ENCODE data around the gene ARHGAP21.
"Not testable (repeated sequence)": the region's sequence is repeated elsewhere in the genome, so short reads cannot be mapped to it uniquely, and the experiment has no call there.

The ARHGAP21 gene

GRCh38 chr10:24625778-24626177 is 97.9 kb downstream of the ARHGAP21 start:
- DNase-seq (ENCODE audit: low read depth in 2 of 2), result no peak

DNA sequence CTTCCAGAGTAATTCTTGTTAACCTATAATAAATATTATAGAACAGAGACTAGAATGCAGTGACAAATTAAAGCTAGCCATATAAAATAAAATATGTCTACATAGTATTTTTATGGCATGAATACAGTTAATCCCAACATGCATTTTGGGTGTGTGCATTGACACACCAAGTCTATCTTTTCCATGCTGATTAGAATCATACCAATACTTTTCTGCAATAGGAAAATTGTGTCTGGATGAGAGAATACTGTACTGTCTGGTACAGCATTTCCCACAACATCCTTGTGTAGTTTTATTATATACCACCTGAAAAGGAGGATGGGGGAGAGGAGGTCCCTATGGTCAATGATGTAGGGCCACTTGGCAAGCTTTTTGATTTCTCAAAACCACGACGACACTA is 100.3 kb downstream of the ARHGAP21 start:
- DNase-seq (ENCODE audit: low read depth in 2 of 2), result no peak

DNA sequence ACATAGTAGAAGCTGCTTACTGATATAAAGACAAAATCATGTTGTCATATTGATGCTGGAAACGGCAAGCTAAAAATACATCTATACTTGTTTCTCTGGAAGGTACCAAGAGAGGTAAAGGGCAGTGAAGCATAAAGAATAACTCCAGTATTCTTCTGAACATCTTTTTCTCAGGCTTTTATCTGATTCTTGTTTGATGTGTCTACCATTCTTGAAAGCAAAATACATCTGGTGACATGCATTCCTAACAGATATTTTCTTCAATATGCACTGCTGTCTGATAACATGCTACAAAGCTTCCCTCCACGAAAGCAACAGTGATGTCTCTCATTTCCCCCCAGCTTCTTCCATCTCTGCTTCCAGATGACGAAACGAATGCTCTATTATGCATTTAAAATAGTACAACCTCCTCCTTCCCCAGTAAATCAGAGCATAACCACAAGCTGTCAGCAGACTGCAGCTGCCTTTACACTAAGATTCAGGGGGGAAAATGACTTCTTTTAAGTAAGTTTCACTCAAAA is 100.8 kb downstream of the ARHGAP21 start:
- DNase-seq (ENCODE audit: low read depth in 2 of 2), result no peak

DNA sequence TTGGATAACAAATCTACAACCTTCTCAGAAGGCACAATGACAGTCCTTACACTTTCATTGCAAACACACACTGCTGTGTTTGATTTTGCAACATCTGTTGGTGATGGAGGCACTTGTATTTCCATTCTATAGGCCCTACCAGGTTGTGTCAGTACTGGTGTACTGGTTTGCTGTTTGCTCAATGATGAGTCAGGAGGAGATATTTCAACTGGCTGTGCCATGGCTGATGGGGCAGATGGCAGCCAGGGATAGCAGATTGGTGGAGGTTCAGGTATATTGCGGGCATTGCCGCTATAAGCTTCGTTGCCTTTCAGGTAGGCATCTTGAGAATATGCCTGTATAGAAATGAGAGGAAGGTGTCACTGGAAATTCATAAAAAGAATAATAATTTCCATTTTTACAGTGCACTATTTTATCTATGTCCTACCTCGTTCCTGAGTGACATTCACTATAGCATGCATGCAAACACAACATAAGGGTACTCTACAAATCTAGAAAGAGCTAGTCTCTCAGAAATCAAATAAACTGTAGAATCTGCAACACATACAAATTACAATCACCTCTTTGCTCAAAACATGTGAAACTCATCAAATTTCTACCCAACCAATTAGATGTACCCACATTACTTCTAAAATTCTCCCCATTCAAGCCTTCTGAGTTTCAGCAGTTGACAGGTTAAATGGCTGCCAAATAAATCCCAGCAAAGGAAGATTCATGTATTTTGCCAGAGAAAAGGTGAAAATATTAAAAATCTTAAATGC is 102.5 kb downstream of the ARHGAP21 start:
- DNase-seq (ENCODE audit: low read depth in 2 of 2), result not testable (repeated sequence)

- not testable (repeated sequence) for DNase-seq (ENCODE audit: low read depth in 2 of 2)
These were observed 103.7 kb downstream of the ARHGAP21 start for GRCh38 chr10:24619994-24620310.

- not testable (repeated sequence) for DNase-seq (ENCODE audit: low read depth in 2 of 2)
These were observed 104.2 kb downstream of the ARHGAP21 start for GRCh38 chr10:24619291-24619993.

DNA sequence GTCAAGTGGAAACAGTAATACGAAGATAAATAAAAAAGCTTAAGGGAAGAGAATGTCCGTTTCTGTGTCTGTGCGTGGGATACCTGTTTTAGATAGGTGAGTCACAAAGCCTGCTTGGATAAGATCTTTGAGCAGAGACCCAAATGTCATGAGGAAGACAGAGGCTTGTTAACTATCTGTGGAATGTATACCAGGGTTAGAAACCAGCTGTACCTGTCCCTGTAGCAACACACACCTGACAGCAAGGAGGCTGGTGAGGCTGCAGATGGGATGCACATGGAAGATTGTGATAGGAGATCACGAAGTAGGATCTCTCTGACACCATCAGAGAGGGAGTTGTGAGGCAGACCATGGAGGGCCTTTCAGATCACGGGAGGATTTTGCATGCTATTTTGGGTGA is 105.3 kb downstream of the ARHGAP21 start:
- no peak for DNase-seq (ENCODE audit: low read depth in 2 of 2)

- no peak for DNase-seq (ENCODE audit: low read depth in 2 of 2)
These were observed 105.8 kb downstream of the ARHGAP21 start for GRCh38 chr10:24617771-24618396.

GRCh38 chr10:24616536-24616935 is 107.2 kb downstream of the ARHGAP21 start:
- no peak for DNase-seq (ENCODE audit: low read depth in 2 of 2)

- DNase-seq (ENCODE audit: low read depth in 2 of 2), result no peak
These were observed 117.7 kb downstream of the ARHGAP21 start for GRCh38 chr10:24606021-24606420.

DNA sequence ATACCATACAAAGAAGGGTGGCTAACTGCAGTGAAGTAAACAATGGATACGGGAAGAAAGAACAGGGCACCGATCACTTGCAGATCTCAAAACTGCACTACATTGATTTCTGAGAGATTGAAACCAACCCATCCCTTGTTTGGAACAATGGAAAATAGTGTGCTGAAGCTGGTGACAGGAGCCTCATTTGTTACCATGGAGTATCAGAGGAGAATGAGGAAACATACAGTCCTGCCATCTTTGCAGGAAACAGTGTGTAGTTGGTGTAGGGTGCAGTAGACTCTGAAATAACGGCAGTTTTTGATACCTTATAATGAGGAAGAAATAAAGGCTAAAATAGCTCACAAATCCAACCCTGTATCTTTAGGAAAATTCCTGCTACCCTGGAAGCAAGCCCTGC is 118.5 kb downstream of the ARHGAP21 start:
- DNase-seq (ENCODE audit: low read depth in 2 of 2), result no peak

- DNase-seq (ENCODE audit: low read depth in 2 of 2), result no peak
These were observed 120.4 kb downstream of the ARHGAP21 start for GRCh38 chr10:24603333-24603732.

DNA sequence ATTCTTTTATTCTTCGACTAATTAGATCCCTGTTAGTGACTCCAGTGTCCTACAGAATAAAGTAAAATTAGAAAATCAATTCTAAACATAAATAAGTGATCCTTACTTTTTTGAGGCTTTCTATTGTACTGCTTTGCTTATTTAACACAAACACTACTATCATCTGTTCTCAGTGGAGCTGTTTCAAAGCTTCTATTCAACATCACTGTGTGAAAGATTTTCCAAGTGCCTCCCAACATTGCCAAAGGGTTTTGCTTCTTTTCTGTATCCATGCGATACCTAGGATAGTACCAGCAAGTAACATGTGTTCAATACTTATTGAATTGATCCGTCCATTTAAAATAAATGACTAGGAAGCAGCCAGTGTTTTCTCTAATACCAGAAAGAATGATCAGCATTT is 125.7 kb downstream of the ARHGAP21 start:
- DNase-seq (ENCODE audit: low read depth in 2 of 2), result no peak

DNA sequence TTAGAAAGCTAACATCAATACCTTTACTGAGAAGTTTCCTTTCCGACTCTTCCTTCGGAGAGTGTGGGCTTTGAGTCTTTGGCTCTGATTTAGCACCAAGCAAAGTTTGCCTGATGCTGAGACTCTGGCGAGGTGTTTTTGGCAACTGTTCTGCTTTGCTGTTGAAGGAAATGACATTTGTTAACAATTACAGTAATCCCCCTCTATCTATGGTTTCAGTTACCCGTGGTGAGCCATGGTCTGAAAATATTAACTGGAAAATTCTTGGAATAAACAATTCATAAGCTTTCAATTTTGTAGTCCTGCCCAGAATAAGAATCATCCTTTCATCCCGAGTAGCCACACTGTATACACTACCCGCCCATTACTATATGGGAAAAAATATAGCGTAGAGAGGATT is 126.3 kb downstream of the ARHGAP21 start:
- no peak for DNase-seq (ENCODE audit: low read depth in 2 of 2)

DNA sequence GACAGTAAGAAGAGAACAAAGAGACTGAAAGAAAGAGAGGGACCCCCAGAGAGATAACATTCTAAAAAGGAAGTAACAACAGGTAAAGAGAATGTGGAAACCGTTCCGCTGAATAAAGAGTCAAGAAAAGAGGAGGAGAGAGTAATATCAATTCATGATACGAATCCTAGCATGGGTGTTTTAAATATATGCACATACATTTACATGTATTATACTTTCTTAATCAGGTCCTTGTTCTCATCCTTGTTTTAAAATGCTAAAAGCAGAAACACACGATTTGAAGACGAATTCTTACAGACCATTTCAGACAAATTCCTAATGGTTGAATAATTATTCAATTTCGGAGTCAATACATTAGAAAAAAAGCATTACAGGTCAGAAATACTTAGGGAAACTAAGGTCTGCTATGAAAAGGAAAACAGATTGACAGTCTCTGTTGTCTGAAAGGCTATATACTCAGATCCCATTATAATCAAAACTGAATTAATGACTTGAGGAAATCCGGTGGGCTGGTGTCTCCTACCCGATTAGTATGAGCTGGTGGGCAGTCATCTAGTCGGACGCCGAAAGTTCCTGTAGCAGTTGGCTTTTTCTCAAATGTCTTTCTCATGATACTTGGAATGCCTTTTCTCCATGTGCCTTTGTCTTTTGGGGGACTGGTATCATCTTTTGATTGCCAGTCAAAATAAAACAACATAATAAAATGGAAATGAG is 127.3 kb downstream of the ARHGAP21 start:
- DNase-seq (ENCODE audit: low read depth in 2 of 2), result no peak

GRCh38 chr10:24590697-24591457 is 132.8 kb downstream of the ARHGAP21 start:
- DNase-seq (ENCODE audit: low read depth in 2 of 2), result no peak

DNA sequence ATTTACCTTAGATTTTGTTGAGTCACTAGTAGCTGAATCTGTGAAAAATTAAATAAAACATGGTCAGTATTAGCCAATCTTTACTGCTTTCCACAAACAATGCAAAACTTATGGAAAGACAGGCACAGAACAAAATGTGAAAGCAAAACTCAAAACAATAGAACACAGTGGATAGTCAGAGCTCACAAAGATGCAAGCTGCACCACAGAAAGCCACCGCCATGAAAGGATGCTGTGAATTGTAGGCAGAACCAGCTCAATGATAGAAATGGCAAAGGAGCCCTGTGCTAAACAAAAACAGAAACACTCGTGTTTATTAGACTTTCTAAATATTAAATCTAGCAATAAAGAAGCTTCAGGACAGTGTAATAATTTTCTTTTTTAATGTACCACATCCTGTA is 134.4 kb downstream of the ARHGAP21 start:
- no peak for DNase-seq (ENCODE audit: low read depth in 2 of 2)

DNA sequence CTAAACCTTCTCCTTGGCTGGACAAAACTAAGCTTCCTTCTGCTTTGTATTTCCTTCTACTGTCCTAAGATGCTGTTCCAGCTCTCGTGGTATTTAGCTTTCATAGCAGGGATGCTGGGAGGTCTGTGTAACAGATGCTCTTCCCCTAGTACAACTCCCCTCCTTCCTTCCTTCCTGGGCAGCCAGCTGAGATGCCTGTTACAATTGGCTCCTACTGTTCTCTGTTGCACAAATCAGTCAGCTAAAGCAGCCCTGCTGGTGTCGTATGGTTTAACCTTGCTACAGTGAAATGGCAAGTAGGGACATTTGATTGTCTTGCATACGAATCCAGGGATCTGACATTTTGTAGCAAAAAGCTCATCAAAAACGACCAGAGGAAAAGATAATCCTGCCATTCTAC is 143.8 kb downstream of the ARHGAP21 start:
- no peak for DNase-seq (ENCODE audit: low read depth in 2 of 2)

GRCh38 chr10:24579448-24579847 is 144.2 kb downstream of the ARHGAP21 start:
- no peak for DNase-seq (ENCODE audit: low read depth in 2 of 2)

DNA sequence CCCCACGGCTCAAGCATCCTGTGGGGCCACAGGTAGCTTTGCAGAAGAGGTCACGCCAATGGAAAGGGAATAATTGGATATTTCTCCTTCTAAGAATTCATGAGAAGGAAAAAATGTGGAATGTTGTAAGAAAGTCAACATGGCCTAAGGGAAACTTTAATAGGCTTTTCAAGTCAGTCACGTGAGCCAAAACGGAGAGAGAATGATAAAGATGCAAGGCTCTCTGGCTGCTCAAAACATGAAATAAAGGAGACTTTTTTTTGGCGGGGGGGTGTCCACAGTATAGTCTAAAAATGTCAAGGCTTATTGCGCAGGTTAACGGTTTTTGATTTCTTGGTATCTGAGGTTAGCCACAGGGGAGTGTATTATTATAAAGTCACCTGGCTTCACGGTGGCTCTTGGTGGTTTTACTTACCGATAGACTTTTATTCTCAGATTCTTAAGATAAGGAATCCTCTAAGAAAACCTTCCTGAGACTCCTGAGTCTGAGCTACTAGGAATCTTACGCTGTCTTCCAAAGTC is 148.1 kb downstream of the ARHGAP21 start:
- no peak for DNase-seq (ENCODE audit: low read depth in 2 of 2)

DNA sequence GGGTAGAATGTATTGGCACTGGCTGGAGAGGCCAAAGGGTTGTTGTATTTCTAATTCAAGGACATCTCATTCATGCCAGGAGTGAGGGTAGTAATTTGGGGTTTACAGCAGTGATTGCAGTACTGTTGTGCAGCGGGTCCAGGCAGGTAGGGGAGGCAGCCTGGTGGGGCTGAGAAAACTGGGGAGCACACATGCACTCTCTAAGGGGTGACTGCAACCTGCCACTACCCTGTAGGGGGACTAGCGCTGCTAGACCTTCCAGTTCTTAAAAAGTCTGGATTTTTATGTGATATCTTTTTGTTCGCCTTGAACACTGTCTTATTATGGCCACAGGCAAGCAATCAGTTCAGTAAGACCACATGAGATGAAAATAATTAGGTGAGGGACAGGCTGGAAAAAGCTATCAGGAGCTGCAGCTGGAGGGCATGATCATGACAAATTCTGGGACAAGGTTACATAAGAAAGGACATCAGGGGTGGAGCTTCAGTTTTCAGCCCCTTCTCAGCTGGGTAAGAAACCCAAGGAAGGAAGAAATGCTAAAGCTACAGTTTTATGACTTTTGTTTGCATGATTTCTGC is 149.0 kb downstream of the ARHGAP21 start:
- DNase-seq (ENCODE audit: low read depth in 2 of 2), result no peak
